Progenitor cell of endocrine pancreas (in vitro differentiated cells): ENCODE results near the gene ANO4. TPM values are rescaled to one million over a fixed set of nuclear protein-coding genes. Genes with fewer than 3 reads are reported as not detected.

Experiments
- DNase-seq: peaks from one replicate; pipeline ENCODE4 v3.0.0; 2021; ENCODE audit warnings: low spot score; ENCODE audit not compliant: unreplicated experiment
- H3K27ac Mint-ChIP-seq: 2 replicates; pipeline ENCODE4 v1.8.0; 2021; ENCODE audit warnings: mild to moderate bottlenecking, moderate library complexity, mixed read lengths
- H3K27me3 Mint-ChIP-seq: 2 replicates; pipeline ENCODE4 v1.8.0; 2021; ENCODE audit warnings: mixed read lengths
- H3K36me3 Mint-ChIP-seq: 2 replicates; pipeline ENCODE4 v1.8.0; 2022; ENCODE audit warnings: mixed read lengths; ENCODE audit not compliant: insufficient read depth
- H3K4me1 Mint-ChIP-seq: 2 replicates; pipeline ENCODE4 v1.8.0; 2021; ENCODE audit warnings: low read depth, mixed read lengths
- H3K4me3 Mint-ChIP-seq: 2 replicates; pipeline ENCODE4 v1.8.0; 2021; ENCODE audit warnings: low read depth, mild to moderate bottlenecking, moderate library complexity, mixed read lengths
- H3K9me3 Mint-ChIP-seq: 2 replicates; pipeline ENCODE4 v1.8.0; 2021; ENCODE audit warnings: low read depth, mixed read lengths
- total RNA-seq: library from RNA; stranded (reverse); gene quantifications from 2 replicates; pipeline ENCODE4 v1.2.1, GENCODE V29; 2021
- TF ChIP-seq, protein P1 (sequence below): fragments of 200-600 bp; sonication (generic); IDR thresholded peaks from one replicate; pipeline ENCODE4 v1.5.0; 2021; ENCODE audit warnings: antibody characterized with exemption, mild to moderate bottlenecking; ENCODE audit not compliant: unreplicated experiment

ANO4 gene
- total RNA-seq, 1 donor from 2014 or later = 0.38 TPM

DNA sequence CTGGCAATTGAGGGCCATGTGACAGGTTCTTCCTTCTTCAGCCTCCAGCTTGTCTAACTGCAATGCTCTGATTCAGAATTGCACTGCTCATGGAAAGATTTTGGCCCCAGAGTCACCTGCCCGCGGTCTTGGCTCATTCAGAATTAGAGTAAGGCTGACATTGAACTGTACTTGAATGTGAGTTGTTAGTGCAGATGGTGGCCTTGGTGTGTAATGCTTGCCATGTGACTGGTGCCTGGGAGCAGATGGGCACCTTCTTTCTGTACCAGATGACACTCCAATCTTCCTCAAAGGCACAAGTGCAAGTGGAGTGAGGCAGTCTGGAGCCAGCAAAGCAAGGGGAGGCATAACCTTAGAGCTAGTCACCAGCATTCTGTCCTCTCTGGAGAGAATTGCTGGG is 36.5 kb upstream of the ANO4 start:
- TF ChIP-seq, protein P1, sequence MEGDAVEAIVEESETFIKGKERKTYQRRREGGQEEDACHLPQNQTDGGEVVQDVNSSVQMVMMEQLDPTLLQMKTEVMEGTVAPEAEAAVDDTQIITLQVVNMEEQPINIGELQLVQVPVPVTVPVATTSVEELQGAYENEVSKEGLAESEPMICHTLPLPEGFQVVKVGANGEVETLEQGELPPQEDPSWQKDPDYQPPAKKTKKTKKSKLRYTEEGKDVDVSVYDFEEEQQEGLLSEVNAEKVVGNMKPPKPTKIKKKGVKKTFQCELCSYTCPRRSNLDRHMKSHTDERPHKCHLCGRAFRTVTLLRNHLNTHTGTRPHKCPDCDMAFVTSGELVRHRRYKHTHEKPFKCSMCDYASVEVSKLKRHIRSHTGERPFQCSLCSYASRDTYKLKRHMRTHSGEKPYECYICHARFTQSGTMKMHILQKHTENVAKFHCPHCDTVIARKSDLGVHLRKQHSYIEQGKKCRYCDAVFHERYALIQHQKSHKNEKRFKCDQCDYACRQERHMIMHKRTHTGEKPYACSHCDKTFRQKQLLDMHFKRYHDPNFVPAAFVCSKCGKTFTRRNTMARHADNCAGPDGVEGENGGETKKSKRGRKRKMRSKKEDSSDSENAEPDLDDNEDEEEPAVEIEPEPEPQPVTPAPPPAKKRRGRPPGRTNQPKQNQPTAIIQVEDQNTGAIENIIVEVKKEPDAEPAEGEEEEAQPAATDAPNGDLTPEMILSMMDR = no peak
- no peak overlapping the region for H3K4me3 Mint-ChIP-seq
- H3K4me1 Mint-ChIP-seq = no peaks in the 10 kb centered on the region
- no peak for DNase-seq
- H3K27me3 Mint-ChIP-seq = no peaks in the 10 kb centered on the region
- H3K36me3 Mint-ChIP-seq = no peaks in the 10 kb centered on the region
- no peak overlapping the region for H3K27ac Mint-ChIP-seq
- no peaks in the 10 kb centered on the region for H3K9me3 Mint-ChIP-seq

DNA sequence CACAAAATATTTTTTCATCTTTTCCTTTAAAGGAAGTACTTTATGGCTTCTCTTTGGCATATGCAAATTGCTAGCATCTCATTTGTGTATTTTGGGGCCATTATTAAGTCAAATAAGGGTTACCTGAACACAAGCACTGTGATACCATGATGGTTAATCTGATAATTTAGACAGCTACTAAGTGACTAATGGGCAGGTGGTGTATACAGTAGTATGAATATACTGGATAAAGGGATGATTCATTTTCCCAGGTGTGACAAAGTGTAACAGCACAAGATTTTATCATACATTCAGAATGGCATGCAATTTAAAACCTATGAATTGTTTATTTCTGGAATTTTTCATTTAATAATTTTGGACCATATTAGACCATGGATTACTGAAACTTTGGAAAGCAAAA is 27.2 kb upstream of the ANO4 start:
- DNase-seq = no peak
- no peaks in the 10 kb centered on the region for H3K4me1 Mint-ChIP-seq
- no peaks in the 10 kb centered on the region for H3K36me3 Mint-ChIP-seq
- no peaks in the 10 kb centered on the region for H3K9me3 Mint-ChIP-seq
- H3K27ac Mint-ChIP-seq = no peak overlapping the region
- TF ChIP-seq, protein P1 = no peak
- no peak overlapping the region for H3K4me3 Mint-ChIP-seq
- H3K27me3 Mint-ChIP-seq = no peaks in the 10 kb centered on the region

DNA sequence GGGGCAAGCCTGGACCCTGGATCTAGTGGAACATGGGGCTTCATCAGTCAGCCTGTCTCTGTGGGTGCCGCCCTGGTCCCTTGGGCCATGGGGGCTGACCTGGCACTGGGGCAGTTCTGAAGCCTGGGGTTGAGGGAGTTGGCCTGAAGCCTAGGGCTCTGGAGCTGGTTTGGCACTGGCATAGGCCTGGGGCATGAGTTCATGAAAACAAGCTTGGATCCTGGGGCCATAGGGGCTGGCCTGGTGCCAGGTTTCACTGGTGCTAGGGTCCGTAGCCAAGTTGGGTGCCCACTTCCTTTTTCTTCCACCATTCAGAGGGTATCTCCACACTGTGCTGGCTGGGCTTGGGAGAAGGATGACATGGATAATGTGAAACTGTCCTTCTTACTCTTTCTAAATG is 26.6 kb upstream of the ANO4 start:
- no peaks in the 10 kb centered on the region for H3K4me1 Mint-ChIP-seq
- H3K27me3 Mint-ChIP-seq = no peaks in the 10 kb centered on the region
- H3K36me3 Mint-ChIP-seq = no peaks in the 10 kb centered on the region
- DNase-seq = no peak
- H3K4me3 Mint-ChIP-seq = no peak overlapping the region
- no peaks in the 10 kb centered on the region for H3K9me3 Mint-ChIP-seq
- H3K27ac Mint-ChIP-seq = no peak overlapping the region
- TF ChIP-seq, protein P1 = no peak

DNA sequence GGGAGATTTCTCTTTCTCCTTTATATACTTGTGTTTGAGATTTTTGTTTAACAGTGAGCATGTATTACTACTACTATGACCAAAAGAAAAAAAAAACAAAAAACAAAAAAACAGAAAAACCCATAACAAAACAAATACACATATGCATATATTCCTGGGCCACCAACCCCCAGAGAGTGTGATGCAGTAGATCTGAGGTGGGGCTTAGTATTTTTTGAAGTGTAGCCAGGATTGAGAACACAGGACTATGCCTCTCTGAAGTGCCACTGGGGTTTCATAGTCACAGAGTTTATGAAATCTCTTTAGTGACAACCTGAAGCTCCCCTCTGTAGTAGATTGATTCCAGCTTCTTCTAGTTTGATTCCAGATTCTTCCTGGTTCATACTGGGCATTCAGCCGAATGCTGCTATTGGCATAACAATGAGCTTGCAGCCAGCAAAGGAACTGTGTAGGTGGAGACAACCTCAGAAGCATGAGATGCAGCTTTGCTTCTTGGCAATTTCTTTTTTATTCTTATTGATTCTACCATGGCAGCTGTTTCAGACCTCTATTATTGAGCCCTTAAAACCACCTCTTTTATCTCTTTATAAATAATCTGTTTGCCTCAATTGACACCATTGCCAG is 15.5 kb upstream of the ANO4 start:
- Mint-ChIP-seq H3K36me3 (no peaks in the 10 kb centered on the region), H3K27ac (no peak overlapping the region), H3K9me3 (no peaks in the 10 kb centered on the region), H3K27me3 (no peaks in the 10 kb centered on the region), H3K4me3 (no peak overlapping the region), H3K4me1 (peaks cover 7% of the 10 kb centered on the region)
- TF ChIP-seq, protein P1 = no peak
- DNase-seq = no peak

DNA sequence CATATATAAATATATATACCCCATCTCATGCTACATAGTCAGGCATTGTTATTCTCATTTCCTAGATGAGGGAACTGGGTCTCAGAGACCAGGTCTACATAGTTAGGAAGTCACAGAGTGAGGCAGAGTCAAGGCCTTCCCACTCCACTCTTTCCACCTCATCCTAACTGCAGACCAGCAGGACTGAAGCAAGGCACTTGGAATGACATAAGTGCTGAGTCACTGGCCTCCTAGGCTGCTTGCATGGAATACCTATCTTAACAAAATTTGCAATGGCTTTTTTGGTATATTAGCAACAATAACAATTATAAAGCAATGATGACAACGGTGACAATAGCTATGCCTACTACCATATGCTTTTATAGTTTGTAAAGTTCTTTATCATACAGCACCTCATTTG is 5.4 kb upstream of the ANO4 start:
- TF ChIP-seq, protein P1 = no peak
- no peaks in the 10 kb centered on the region for H3K36me3 Mint-ChIP-seq
- DNase-seq = no peak
- H3K9me3 Mint-ChIP-seq = no peaks in the 10 kb centered on the region
- H3K4me1 Mint-ChIP-seq = peaks cover 3% of the 10 kb centered on the region
- no peak overlapping the region for H3K4me3 Mint-ChIP-seq
- peaks cover 2% of the 10 kb centered on the region for H3K27me3 Mint-ChIP-seq
- H3K27ac Mint-ChIP-seq = no peak overlapping the region
